Left renal pelvis (tissue), 4 donors: ENCODE data around the gene OPCML. TPM values are rescaled to one million over a fixed set of nuclear protein-coding genes. Genes with fewer than 3 reads are reported as not detected.

Experiments used
- DNase-seq, 4 donors: peaks; one replicate each; pipeline ENCODE4 v3.0.0-alpha.2; 2013; ENCODE audit warnings: low read depth in 4 of 4, low spot score in 3 of 4
- polyA plus RNA-seq, 4 donors: library from polyadenylated mRNA; unstranded; fragments of 120-200 nt; gene quantifications; one replicate each; pipeline ENCODE4 v1.2.1, GENCODE V29; 2013; ENCODE audit not compliant: insufficient read length in 4 of 4

The OPCML gene
- polyA plus RNA-seq, 4 donors, result 10.1 to 16.1 (median 12.5) TPM

GRCh38 chr11:133086518-133086917 is 445.8 kb downstream of the OPCML start:
- DNase-seq, result no peak

GRCh38 chr11:133082841-133083488 is 449.3 kb downstream of the OPCML start:
- peak in 3 of 4 donors; percentile 24 to 45 (median 37) for DNase-seq

- DNase-seq, result peak in 1 of 4 donors; percentile 55
Measured at GRCh38 chr11:133082453-133082781, 449.9 kb downstream of the OPCML start.

- DNase-seq, result no peak
Measured at GRCh38 chr11:133081730-133082452, 450.4 kb downstream of the OPCML start.

GRCh38 chr11:133081020-133081419 is 451.3 kb downstream of the OPCML start:
- DNase-seq, result no peak

- DNase-seq, result no peak
Measured at GRCh38 chr11:133078591-133079404, 453.5 kb downstream of the OPCML start.

- DNase-seq, result no peak
Measured at GRCh38 chr11:133078012-133078411, 454.3 kb downstream of the OPCML start.

GRCh38 chr11:133075351-133075750 is 456.9 kb downstream of the OPCML start:
- no peak for DNase-seq

GRCh38 chr11:133072858-133073582 is 459.3 kb downstream of the OPCML start:
- DNase-seq, result no peak

GRCh38 chr11:133072378-133072777 is 459.9 kb downstream of the OPCML start:
- no peak for DNase-seq

- no peak for DNase-seq
Measured at GRCh38 chr11:133070791-133071190, 461.5 kb downstream of the OPCML start.

- no peak for DNase-seq
Measured at GRCh38 chr11:133070021-133070713, 462.1 kb downstream of the OPCML start.

- no peak for DNase-seq
Measured at GRCh38 chr11:133065847-133066485, 466.3 kb downstream of the OPCML start.

- no peak for DNase-seq
Measured at GRCh38 chr11:133064961-133065360, 467.3 kb downstream of the OPCML start.

- DNase-seq, result peak; percentile 71 to 80 (median 75)
Measured at GRCh38 chr11:133064152-133064877, 468.0 kb downstream of the OPCML start.

GRCh38 chr11:133058501-133058900 is 473.8 kb downstream of the OPCML start:
- no peak for DNase-seq

GRCh38 chr11:133053124-133053776 is 479.1 kb downstream of the OPCML start:
- no peak for DNase-seq

- no peak for DNase-seq
Measured at GRCh38 chr11:133052537-133052936, 479.8 kb downstream of the OPCML start.
